OCI-LY3 (cell line): ENCODE measurements around the gene MFRP.

ENCODE experiments used
- H2AFZ ChIP-seq: fragments of 200-600, 300-600 bp; shearing (Covaris generic); 2 replicates; pipeline ENCODE4 v1.6.0; 2014; ENCODE audit warnings: antibody characterized with exemption, low read depth, low read length
- H3K27ac ChIP-seq: fragments of 200-600, 300-600 bp; sonication (generic); 2 replicates; pipeline ENCODE4 v1.5.1; 2014; ENCODE audit warnings: mild to moderate bottlenecking, low read length, moderate library complexity, mixed read lengths
- H3K27me3 ChIP-seq: fragments of 200-600, 300-600 bp; sonication (generic); 2 replicates; pipeline ENCODE4 v1.6.1; 2014; ENCODE audit warnings: low read depth, low read length, mixed read lengths
- H3K36me3 ChIP-seq: fragments of 200-600, 300-600 bp; sonication (generic); replicated peaks from 2 replicates; pipeline ENCODE3; 2014; ENCODE audit warnings: low read depth, low read length, mixed read lengths
- H3K4me1 ChIP-seq: fragments of 300-600, 200-600 bp; sonication (generic); 2 replicates; pipeline ENCODE4 v1.6.1; 2014; ENCODE audit warnings: low read length, mixed read lengths
- H3K4me2 ChIP-seq: fragments of 200-600, 300-600 bp; sonication (generic); 2 replicates; pipeline ENCODE4 v1.6.1; 2014; ENCODE audit warnings: low read length, mixed read lengths
- H3K4me3 ChIP-seq: fragments of 300-600, 200-600 bp; sonication (generic); 2 replicates; pipeline ENCODE4 v1.5.1; 2014; ENCODE audit warnings: antibody characterized with exemption, mild to moderate bottlenecking, low read length, moderate library complexity
- H3K79me2 ChIP-seq: fragments of 300-600, 200-600 bp; shearing (Covaris generic); 2 replicates; pipeline ENCODE4 v1.6.1; 2014; ENCODE audit warnings: mild to moderate bottlenecking, low read length, mixed read lengths
- H3K9ac ChIP-seq: fragments of 300-600, 200-600 bp; shearing (Covaris generic); 2 replicates; pipeline ENCODE4 v1.6.0; 2014; ENCODE audit warnings: mild to moderate bottlenecking, low read length, moderate library complexity
- H3K9me3 ChIP-seq: fragments of 200-600, 300-600 bp; shearing (Covaris generic); 2 replicates; pipeline ENCODE4 v1.6.1; 2014; ENCODE audit warnings: low read length, mixed read lengths; ENCODE audit not compliant: insufficient read depth
- H4K20me1 ChIP-seq: fragments of 200-600, 300-600 bp; sonication (generic); 2 replicates; pipeline ENCODE4 v1.6.1; 2016; ENCODE audit warnings: low read length, mixed read lengths; ENCODE audit not compliant: insufficient read depth
- CTCF ChIP-seq: fragments of 200-600, 300-600 bp; sonication (generic); IDR thresholded peaks from 2 replicates; pipeline ENCODE4 v1.5.1; 2014; ENCODE audit warnings: antibody characterized with exemption, low read length, low read depth
- EZH2phosphoT487 ChIP-seq: fragments of 200-600 bp; shearing (Covaris generic); IDR thresholded peaks from 2 replicates; pipeline ENCODE4 v1.6.1; 2018; ENCODE audit warnings: antibody characterized with exemption, mixed run types, low read depth

MFRP gene

GRCh38 chr11:119305556-119306372 lies 40.7 kb downstream of the MFRP start:
- no peaks in the 10 kb centered on the region for H3K27me3 ChIP-seq
- no peak overlapping the region for H2AFZ ChIP-seq
- no peaks in the 10 kb centered on the region for H4K20me1 ChIP-seq
- TF ChIP-seq CTCF (no peak), EZH2phosphoT487 (no peak)
- H3K4me3 ChIP-seq: no peak overlapping the region
- no peaks in the 10 kb centered on the region for H3K9me3 ChIP-seq
- H3K27ac ChIP-seq: no peak overlapping the region
- no peak overlapping the region for H3K9ac ChIP-seq
- H3K4me2 ChIP-seq: no peak overlapping the region
- H3K36me3 ChIP-seq: peaks cover 60% of the 10 kb centered on the region
- no peaks in the 10 kb centered on the region for H3K4me1 ChIP-seq
- H3K79me2 ChIP-seq: no peaks in the 10 kb centered on the region

GRCh38 chr11:119303227-119303718 lies 43.2 kb downstream of the MFRP start:
- no peak overlapping the region for H3K9ac ChIP-seq
- H3K4me1 ChIP-seq: no peaks in the 10 kb centered on the region
- no peak overlapping the region for H3K27ac ChIP-seq
- H2AFZ ChIP-seq: no peak overlapping the region
- no peaks in the 10 kb centered on the region for H3K9me3 ChIP-seq
- no peak for TF ChIP-seq CTCF
- no peak for TF ChIP-seq EZH2phosphoT487
- H3K4me3 ChIP-seq: no peak overlapping the region
- no peaks in the 10 kb centered on the region for H3K27me3 ChIP-seq
- H4K20me1 ChIP-seq: no peaks in the 10 kb centered on the region
- H3K4me2 ChIP-seq: no peak overlapping the region
- peaks cover 79% of the 10 kb centered on the region for H3K36me3 ChIP-seq
- no peaks in the 10 kb centered on the region for H3K79me2 ChIP-seq

- no peak overlapping the region for H2AFZ ChIP-seq
- no peak overlapping the region for H3K9ac ChIP-seq
- no peaks in the 10 kb centered on the region for H3K9me3 ChIP-seq
- TF ChIP-seq EZH2phosphoT487: no peak
- no peak for TF ChIP-seq CTCF
- H3K4me3 ChIP-seq: no peak overlapping the region
- H3K4me1 ChIP-seq: no peaks in the 10 kb centered on the region
- H3K36me3 ChIP-seq: peaks cover 71% of the 10 kb centered on the region
- H3K27ac ChIP-seq: no peak overlapping the region
- H3K4me2 ChIP-seq: no peak overlapping the region
- H3K27me3 ChIP-seq: no peaks in the 10 kb centered on the region
- no peaks in the 10 kb centered on the region for H4K20me1 ChIP-seq
- H3K79me2 ChIP-seq: no peaks in the 10 kb centered on the region
These were observed 46.1 kb downstream of the MFRP start for GRCh38 chr11:119300198-119300964.

GRCh38 chr11:119299416-119299815 lies 47.1 kb downstream of the MFRP start:
- TF ChIP-seq EZH2phosphoT487 (no peak), CTCF (no peak)
- Histone ChIP-seq H3K27ac (no peak overlapping the region), H2AFZ (no peak overlapping the region), H4K20me1 (no peaks in the 10 kb centered on the region), H3K4me1 (no peaks in the 10 kb centered on the region), H3K9ac (no peak overlapping the region), H3K27me3 (no peaks in the 10 kb centered on the region), H3K4me3 (no peak overlapping the region), H3K9me3 (no peaks in the 10 kb centered on the region), H3K79me2 (no peaks in the 10 kb centered on the region), H3K36me3 (peaks cover 66% of the 10 kb centered on the region), H3K4me2 (no peak overlapping the region)
